ENCODE results near the gene SMG6. TPM values are rescaled to one million over a fixed set of nuclear protein-coding genes. Genes with fewer than 3 reads are reported as not detected.

The SMG6 gene
- total RNA-seq, 1 donor from 2014 or later = 38.1 TPM

DNA sequence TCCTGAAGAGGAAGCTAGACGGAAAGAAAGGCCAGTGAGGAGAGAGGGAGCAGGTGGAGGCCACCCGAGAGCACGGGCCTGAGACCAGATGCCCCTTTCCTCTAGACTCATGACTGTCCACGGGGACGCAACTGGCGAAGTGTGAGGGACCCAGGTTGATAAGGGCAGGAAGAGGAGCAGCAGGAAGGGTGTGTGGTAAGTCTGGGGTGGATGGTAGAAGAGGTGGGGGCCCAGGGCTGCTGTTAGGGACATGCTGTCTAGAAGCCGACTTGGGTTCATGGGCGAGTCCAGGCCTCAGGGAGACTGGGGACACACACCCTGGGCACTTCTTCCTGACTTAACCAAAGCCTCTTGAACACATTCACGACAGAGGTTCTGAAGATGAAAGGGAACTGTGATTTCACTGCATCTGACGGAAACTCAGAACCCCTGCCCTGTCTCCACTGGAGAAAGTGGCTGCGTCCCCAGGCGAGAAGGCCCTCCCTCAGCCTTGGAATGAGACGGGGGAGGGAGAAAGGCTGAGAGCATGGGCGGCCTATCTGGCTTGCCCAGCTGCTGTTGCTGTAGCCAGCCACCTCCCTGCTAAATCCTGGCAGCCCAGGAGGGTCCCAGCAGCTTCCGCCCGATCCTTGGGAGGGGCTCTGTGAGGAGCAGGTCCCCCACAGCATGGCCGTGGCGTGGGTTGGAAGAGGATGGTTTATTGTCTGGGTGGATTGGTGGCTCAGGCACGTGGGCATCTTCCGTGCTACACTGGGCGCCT is 242.7 kb downstream of the SMG6 start:
- peaks cover 47% of the 10 kb centered on the region for H3K4me1 Mint-ChIP-seq (ENCODE audit: unreplicated experiment)
- peaks cover 26% of the 10 kb centered on the region for H3K27me3 Mint-ChIP-seq (ENCODE audit: unreplicated experiment)
- H3K27ac Mint-ChIP-seq (ENCODE audit: unreplicated experiment) = no peak overlapping the region

DNA sequence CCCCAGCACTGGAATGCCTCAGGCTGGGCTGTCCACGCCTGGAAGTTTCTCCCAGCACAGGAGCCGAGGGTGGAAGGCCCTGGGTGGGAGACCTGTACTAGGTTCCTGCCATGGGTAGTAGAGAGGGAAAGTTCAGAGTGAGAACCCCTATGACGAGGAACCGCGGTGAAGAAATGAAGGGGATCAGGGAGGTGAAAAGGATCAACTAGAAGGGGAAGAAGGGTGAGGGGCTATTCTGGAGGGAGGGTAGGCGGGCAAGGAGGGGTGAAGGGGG is 243.3 kb downstream of the SMG6 start:
- Mint-ChIP-seq H3K4me1 (ENCODE audit: unreplicated experiment) (peaks cover 42% of the 10 kb centered on the region), H3K27ac (ENCODE audit: unreplicated experiment) (no peak overlapping the region), H3K4me3 (ENCODE audit: unreplicated experiment) (peak overlapping the region; percentile 42), H3K9me3 (ENCODE audit: unreplicated experiment) (no peaks in the 10 kb centered on the region), H3K27me3 (ENCODE audit: unreplicated experiment) (peaks cover 26% of the 10 kb centered on the region), H3K36me3 (ENCODE audit: low read depth, unreplicated experiment) (peaks cover 28% of the 10 kb centered on the region)
- no peak for DNase-seq (ENCODE audit: low spot score)
- TF ChIP-seq, protein P1, sequence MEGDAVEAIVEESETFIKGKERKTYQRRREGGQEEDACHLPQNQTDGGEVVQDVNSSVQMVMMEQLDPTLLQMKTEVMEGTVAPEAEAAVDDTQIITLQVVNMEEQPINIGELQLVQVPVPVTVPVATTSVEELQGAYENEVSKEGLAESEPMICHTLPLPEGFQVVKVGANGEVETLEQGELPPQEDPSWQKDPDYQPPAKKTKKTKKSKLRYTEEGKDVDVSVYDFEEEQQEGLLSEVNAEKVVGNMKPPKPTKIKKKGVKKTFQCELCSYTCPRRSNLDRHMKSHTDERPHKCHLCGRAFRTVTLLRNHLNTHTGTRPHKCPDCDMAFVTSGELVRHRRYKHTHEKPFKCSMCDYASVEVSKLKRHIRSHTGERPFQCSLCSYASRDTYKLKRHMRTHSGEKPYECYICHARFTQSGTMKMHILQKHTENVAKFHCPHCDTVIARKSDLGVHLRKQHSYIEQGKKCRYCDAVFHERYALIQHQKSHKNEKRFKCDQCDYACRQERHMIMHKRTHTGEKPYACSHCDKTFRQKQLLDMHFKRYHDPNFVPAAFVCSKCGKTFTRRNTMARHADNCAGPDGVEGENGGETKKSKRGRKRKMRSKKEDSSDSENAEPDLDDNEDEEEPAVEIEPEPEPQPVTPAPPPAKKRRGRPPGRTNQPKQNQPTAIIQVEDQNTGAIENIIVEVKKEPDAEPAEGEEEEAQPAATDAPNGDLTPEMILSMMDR (IDR thresholded peaks at IDR 0.05; ENCODE audit: unreplicated experiment) = no peak

More for the DNA sequence above, 242.7 kb downstream of the SMG6 start:
- Mint-ChIP-seq H3K9me3 (ENCODE audit: unreplicated experiment) (no peaks in the 10 kb centered on the region), H3K36me3 (ENCODE audit: low read depth, unreplicated experiment) (peaks cover 31% of the 10 kb centered on the region), H3K4me3 (ENCODE audit: unreplicated experiment) (peak overlapping the region; percentile 37)
- no peak for DNase-seq (ENCODE audit: low spot score)
- TF ChIP-seq, protein P1 (IDR thresholded peaks at IDR 0.05; ENCODE audit: unreplicated experiment) = no peak

GRCh38 chr17:2059547-2060384 is 243.8 kb downstream of the SMG6 start:
- no peak overlapping the region for H3K27ac Mint-ChIP-seq (ENCODE audit: unreplicated experiment)
- peak overlapping the region; percentile 42 for H3K4me3 Mint-ChIP-seq (ENCODE audit: unreplicated experiment)
- no peak for DNase-seq (ENCODE audit: low spot score)
- H3K4me1 Mint-ChIP-seq (ENCODE audit: unreplicated experiment) = peaks cover 40% of the 10 kb centered on the region
- H3K9me3 Mint-ChIP-seq (ENCODE audit: unreplicated experiment) = no peaks in the 10 kb centered on the region
- TF ChIP-seq, protein P1 (IDR thresholded peaks at IDR 0.05; ENCODE audit: unreplicated experiment) = no peak
- peaks cover 24% of the 10 kb centered on the region for H3K27me3 Mint-ChIP-seq (ENCODE audit: unreplicated experiment)
- H3K36me3 Mint-ChIP-seq (ENCODE audit: low read depth, unreplicated experiment) = peaks cover 24% of the 10 kb centered on the region

GRCh38 chr17:2058586-2059546 is 244.7 kb downstream of the SMG6 start:
- Mint-ChIP-seq H3K4me3 (ENCODE audit: unreplicated experiment) (no peak overlapping the region), H3K4me1 (ENCODE audit: unreplicated experiment) (peaks cover 31% of the 10 kb centered on the region), H3K27ac (ENCODE audit: unreplicated experiment) (no peak overlapping the region), H3K9me3 (ENCODE audit: unreplicated experiment) (no peaks in the 10 kb centered on the region), H3K36me3 (ENCODE audit: low read depth, unreplicated experiment) (peaks cover 16% of the 10 kb centered on the region), H3K27me3 (ENCODE audit: unreplicated experiment) (peaks cover 24% of the 10 kb centered on the region)
- peak; percentile 66 for DNase-seq (ENCODE audit: low spot score)
- TF ChIP-seq, protein P1 (IDR thresholded peaks at IDR 0.05; ENCODE audit: unreplicated experiment) = peak; percentile 92

All from endothelial cell (in vitro differentiated cells).